Measurements from ENCODE around the gene ACADL.
"Not testable (repeated sequence)": the region's sequence is repeated elsewhere in the genome, so short reads cannot be mapped to it uniquely, and the experiment has no call there.

ACADL gene

DNA sequence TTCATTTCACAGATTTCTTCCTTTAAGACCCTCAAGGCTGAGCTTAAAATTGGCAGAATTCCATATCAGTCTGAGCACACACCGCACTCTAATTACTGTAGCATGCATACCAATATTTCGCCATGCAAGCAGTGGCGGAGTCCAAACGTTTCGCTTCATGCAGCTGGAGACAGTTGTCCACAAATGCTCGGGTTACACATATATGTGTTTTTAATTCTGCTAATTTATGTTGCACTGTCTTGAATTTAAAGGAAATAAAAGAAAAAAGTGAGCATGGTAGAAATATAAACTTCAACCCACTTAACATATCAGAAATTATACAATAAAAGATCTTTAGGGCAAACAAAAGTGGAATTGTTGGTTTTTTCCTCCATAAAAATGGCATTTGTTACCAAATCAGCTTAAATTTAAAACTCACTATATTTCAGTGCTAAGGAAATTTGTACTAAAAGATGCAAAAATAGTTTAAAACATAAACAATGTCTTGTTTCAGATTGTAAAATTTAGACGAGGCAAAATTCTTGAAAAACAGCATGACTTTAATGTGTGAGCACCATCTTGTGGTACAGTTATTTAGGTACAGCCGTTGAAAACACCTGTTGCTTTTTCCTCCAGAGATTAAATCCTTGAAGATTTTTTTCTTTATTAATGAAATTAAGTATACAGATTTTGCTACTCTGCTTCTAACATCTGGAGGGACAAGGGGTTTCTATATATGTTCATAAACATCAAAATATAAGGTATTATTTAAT is 30.0 kb downstream of the ACADL start:
- peak in 1 of 2 experiments; percentile 50 for DNase-seq (ENCODE audit: low read depth in 1 of 2, low spot score in 1 of 2)
- in situ Hi-C loops (cut with HindIII; ENCODE audit: low pct_unique_long_range_greater_than_20kb, low sequenced_read_pairs): no loop called here

DNA sequence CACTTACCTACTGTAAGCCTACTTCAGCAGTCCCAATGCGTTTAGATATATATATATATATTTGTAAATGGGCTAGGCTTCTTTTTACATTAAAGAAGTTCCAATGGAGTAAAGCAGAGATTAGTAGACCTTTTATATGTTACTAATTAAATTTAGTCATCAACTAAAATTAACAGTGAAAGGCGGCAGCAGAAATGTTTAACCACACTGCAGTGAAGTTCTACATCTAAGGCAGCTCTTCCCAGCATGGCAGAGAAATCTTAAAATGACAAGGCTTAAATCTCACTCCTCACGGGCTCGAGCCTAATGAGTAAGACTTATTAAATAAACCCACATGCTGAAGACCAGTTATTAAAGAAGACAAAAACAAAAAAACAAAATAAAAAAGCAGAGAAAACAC is 34.9 kb downstream of the ACADL start:
- TF ChIP-seq JUND (IDR thresholded peaks at IDR 0.05; ENCODE audit: low read depth): no peak
- in situ Hi-C loops (cut with HindIII; ENCODE audit: low pct_unique_long_range_greater_than_20kb, low sequenced_read_pairs): no loop called here
- DNase-seq (ENCODE audit: low read depth in 1 of 2, low spot score in 1 of 2): no peak

More for the DNA sequence above, 30.0 kb downstream of the ACADL start:
- TF ChIP-seq JUND (IDR thresholded peaks at IDR 0.05; ENCODE audit: low read depth): no peak

- in situ Hi-C loops (cut with HindIII; ENCODE audit: low pct_unique_long_range_greater_than_20kb, low sequenced_read_pairs): no loop called here
- TF ChIP-seq JUND (IDR thresholded peaks at IDR 0.05; ENCODE audit: low read depth): no peak
- DNase-seq (ENCODE audit: low read depth in 1 of 2, low spot score in 1 of 2): no peak
Observed at GRCh38 chr2:210189452-210190138, 35.7 kb downstream of the ACADL start.

DNA sequence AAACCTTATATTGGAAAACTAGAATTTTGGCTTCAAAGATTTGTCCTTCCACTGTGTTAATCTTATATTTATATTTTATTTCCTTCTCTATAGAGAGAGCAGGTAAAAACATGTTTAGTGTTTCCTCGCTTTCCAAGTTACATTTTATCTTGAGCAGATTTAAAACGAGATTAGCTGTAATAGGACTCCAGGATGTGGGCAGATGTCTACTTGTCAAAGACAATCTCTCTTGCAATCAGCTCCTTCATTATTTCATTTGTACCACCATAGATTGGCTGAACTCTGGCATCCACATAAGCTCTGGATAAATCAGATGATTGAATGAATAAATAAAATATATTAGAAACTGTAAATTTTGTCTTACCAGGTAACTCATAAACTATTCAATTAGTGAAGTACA is 36.5 kb downstream of the ACADL start:
- in situ Hi-C loops (cut with HindIII; ENCODE audit: low pct_unique_long_range_greater_than_20kb, low sequenced_read_pairs): no loop called here
- TF ChIP-seq JUND (IDR thresholded peaks at IDR 0.05; ENCODE audit: low read depth): no peak
- no peak for DNase-seq (ENCODE audit: low read depth in 1 of 2, low spot score in 1 of 2)

DNA sequence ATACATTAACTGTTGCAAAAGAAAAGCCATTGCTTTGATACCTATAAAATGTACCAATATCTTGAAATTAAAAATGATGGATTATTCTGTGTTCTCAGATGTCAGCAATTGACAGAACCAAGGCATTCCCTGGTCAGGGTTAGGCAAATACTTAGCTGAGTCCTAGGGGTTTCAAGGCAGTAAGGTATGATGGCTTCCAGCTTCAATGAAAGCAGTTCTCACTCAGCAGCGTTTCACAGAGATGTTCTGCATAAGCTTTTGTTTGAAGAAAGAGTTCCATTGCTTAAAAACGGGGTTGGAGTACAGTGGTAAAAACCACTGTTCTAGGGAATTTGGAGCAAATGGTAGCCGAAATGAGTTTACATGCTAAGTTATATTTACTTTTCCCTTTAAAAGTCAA is 37.1 kb downstream of the ACADL start:
- no peak for TF ChIP-seq JUND (IDR thresholded peaks at IDR 0.05; ENCODE audit: low read depth)
- in situ Hi-C loops (cut with HindIII; ENCODE audit: low pct_unique_long_range_greater_than_20kb, low sequenced_read_pairs): no loop called here
- DNase-seq (ENCODE audit: low read depth in 1 of 2, low spot score in 1 of 2): no peak

- in situ Hi-C loops (cut with HindIII; ENCODE audit: low pct_unique_long_range_greater_than_20kb, low sequenced_read_pairs); DNase-seq (ENCODE audit: low read depth in 1 of 2, low spot score in 1 of 2): not testable (repeated sequence)
Observed at GRCh38 chr2:210183936-210184335, 41.3 kb downstream of the ACADL start.

- in situ Hi-C loops (cut with HindIII; ENCODE audit: low pct_unique_long_range_greater_than_20kb, low sequenced_read_pairs); DNase-seq (ENCODE audit: low read depth in 1 of 2, low spot score in 1 of 2): not testable (repeated sequence)
Observed at GRCh38 chr2:210181606-210182088, 43.6 kb downstream of the ACADL start.

GRCh38 chr2:210181033-210181605 is 44.1 kb downstream of the ACADL start:
- DNase-seq (ENCODE audit: low read depth in 1 of 2, low spot score in 1 of 2); in situ Hi-C loops (cut with HindIII; ENCODE audit: low pct_unique_long_range_greater_than_20kb, low sequenced_read_pairs): not testable (repeated sequence)

DNA sequence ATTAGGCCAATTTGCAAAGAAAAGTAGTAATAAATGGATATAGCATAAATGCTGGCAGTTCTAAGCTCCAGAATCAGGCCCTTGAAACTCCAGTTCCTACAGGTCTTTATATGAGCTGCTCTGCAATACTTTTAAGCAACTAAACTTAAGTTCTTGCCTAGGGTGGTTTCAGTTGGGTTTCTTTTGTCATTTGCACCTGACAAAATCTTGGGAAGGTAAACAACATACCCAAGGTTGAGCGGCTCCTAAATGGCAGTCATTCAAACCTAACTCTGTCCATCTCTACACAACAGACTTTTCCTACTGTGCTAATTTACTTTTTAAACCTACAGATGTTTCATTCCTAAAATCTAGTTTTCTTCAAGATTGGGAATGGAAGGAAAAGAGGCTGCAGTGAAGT is 44.8 kb downstream of the ACADL start:
- in situ Hi-C loops (cut with HindIII; ENCODE audit: low pct_unique_long_range_greater_than_20kb, low sequenced_read_pairs): no loop called here
- TF ChIP-seq JUND (IDR thresholded peaks at IDR 0.05; ENCODE audit: low read depth): no peak
- DNase-seq (ENCODE audit: low read depth in 1 of 2, low spot score in 1 of 2): peak in 1 of 2 experiments; percentile 33

DNA sequence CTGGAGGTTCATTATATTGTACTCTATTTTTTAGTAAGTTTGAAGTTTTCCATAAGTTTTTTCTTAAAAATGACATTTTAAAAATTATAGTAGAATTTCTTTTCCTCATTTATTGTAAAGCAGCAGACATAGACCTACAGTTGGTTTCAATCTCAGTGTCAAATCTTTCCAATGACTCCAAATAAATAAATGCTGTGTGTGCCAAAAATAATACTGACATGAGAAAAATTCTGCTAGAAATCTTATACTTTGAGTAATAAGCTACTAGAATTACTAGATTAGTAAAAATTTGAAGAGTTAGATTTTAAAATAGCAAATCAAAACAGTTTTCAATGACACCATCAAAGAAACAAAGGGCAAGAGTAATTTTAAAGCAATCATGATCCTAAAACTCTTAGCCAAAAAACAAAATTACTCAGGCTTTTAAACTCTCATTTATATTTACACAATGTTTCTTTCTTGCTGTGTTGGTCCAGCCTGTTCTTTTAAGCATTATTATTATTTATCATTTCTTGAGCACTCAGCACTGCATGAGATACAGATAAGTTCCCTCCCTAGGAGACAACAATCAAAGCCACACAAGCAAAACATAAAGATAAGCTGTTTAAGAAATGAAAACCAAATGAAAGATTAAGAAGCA is 45.8 kb downstream of the ACADL start:
- in situ Hi-C loops (cut with HindIII; ENCODE audit: low pct_unique_long_range_greater_than_20kb, low sequenced_read_pairs): no loop called here
- no peak for TF ChIP-seq JUND (IDR thresholded peaks at IDR 0.05; ENCODE audit: low read depth)
- no peak for DNase-seq (ENCODE audit: low read depth in 1 of 2, low spot score in 1 of 2)

GRCh38 chr2:210177769-210178168 is 47.5 kb downstream of the ACADL start:
- in situ Hi-C loops (cut with HindIII; ENCODE audit: low pct_unique_long_range_greater_than_20kb, low sequenced_read_pairs): no loop called here
- TF ChIP-seq JUND (IDR thresholded peaks at IDR 0.05; ENCODE audit: low read depth): no peak
- DNase-seq (ENCODE audit: low read depth in 1 of 2, low spot score in 1 of 2): no peak

- DNase-seq (ENCODE audit: low read depth in 1 of 2, low spot score in 1 of 2); in situ Hi-C loops (cut with HindIII; ENCODE audit: low pct_unique_long_range_greater_than_20kb, low sequenced_read_pairs): not testable (repeated sequence)
Observed at GRCh38 chr2:210177115-210177514, 48.1 kb downstream of the ACADL start.

- TF ChIP-seq JUND (IDR thresholded peaks at IDR 0.05; ENCODE audit: low read depth): no peak
- in situ Hi-C loops (cut with HindIII; ENCODE audit: low pct_unique_long_range_greater_than_20kb, low sequenced_read_pairs): no loop called here
Observed at GRCh38 chr2:210174086-210174485, 51.2 kb downstream of the ACADL start.

More at GRCh38 chr2:210174086-210174485, 51.2 kb downstream of the ACADL start:
- DNase-seq (ENCODE audit: low read depth in 1 of 2, low spot score in 1 of 2): no peak

Measured in T47D (cell line).